ENCODE results near the gene SLC27A3. TPM values are rescaled to one million over a fixed set of nuclear protein-coding genes. Genes with fewer than 3 reads are reported as not detected.
"Not testable (repeated sequence)": the region's sequence is repeated elsewhere in the genome, so short reads cannot be mapped to it uniquely, and the experiment has no call there.

Gene SLC27A3
- total and polyA plus RNA-seq, 2 donors (not counting 3 experiments of a cell fraction or from before 2014, with no cell fraction given) = 26.6 to 34.3 TPM

DNA sequence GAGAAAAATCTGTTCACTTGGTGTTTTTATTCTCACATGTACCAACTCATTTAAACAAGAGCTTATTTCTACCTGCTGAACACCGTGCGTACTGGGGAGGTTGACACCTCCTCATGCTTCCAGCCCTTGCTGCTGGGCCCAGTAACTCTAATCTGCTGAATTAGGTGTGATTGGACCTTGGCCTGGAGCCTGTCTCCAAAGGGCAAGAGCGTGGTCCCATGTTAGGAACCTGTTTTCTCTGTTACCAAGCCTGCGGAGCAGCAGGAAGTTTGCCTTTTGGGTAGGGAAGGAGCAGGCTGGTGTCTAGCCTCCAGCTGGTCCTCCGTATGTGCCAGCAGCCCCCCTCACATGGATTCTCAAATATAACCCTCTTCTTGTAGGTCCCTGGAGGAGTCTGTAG is 10.9 kb upstream of the SLC27A3 start:
- H3K79me2 ChIP-seq (ENCODE audit: control insufficient read depth, insufficient read depth, low read length) = no peaks in the 10 kb centered on the region
- no peaks in the 10 kb centered on the region for H3K9me1 ChIP-seq (replicated peaks; ENCODE audit: control insufficient read depth, extremely low read depth, insufficient read depth, low read length)
- dilution Hi-C loops (cut with MboI; ENCODE audit: extremely low pct_ligation_motif_present, low sequenced_read_pairs) (no loop called here), intact Hi-C loops (cut with micrococcal nuclease) (no loop called here)
- no peak overlapping the region for H3K9ac ChIP-seq (replicated peaks; ENCODE audit: extremely low read depth, insufficient read depth, low read length)
- FAIRE-seq (no peak), DNase-seq (ENCODE audit: low read depth, low spot score) (no peak)
- H3K36me3 ChIP-seq (ENCODE audit: control insufficient read depth in 2 of 2, extremely low read depth in 1 of 2, insufficient read depth in 2 of 2, low read length in 2 of 2) = peaks cover 7 to 25% of the 10 kb centered on the region in 2 experiments
- no peak for TF ChIP-seq JUN (IDR thresholded peaks at IDR 0.05; ENCODE audit: borderline replicate concordance, insufficient read depth, insufficient read length, low read depth)
- TF ChIP-seq FOS (IDR thresholded peaks at IDR 0.05; ENCODE audit: borderline replicate concordance, insufficient read depth, low read length) = no peak
- TF ChIP-seq, protein P1, sequence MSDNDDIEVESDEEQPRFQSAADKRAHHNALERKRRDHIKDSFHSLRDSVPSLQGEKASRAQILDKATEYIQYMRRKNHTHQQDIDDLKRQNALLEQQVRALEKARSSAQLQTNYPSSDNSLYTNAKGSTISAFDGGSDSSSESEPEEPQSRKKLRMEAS (IDR thresholded peaks at IDR 0.05; ENCODE audit: insufficient read depth, insufficient read length) = no peak
- no TSS peak for BruUV-seq (replicated peaks)
- H2AFZ ChIP-seq (ENCODE audit: low read depth, low read length) = no peak overlapping the region
- H3K27ac ChIP-seq (ENCODE audit: insufficient read depth, low read depth, low read length) = peak overlapping the region; percentile 39
- H3K9me3 ChIP-seq (replicated peaks; ENCODE audit: control insufficient read depth, insufficient read depth, low read length) = no peaks in the 10 kb centered on the region
- H3K4me2 ChIP-seq (ENCODE audit: insufficient read depth, low read length) = no peak overlapping the region
- H3K4me3 ChIP-seq (replicated peaks in 1 of 3; ENCODE audit: insufficient read depth in 1 of 3, low read depth in 1 of 3, low read length in 3 of 3) = no peak overlapping the region
- CTCF ChIA-PET = interaction anchor here (1.9 to 2.3 kb wide), 2 partner anchors 8 to 13 kb away, joined by 11 to 12 read pairs; no protein-coding TSS in a partner anchor
- H3K27me3 ChIP-seq (ENCODE audit: control insufficient read depth in 2 of 2, insufficient read depth in 2 of 2, low read length in 2 of 2) = no peaks in the 10 kb centered on the region
- H3K4me1 ChIP-seq (ENCODE audit: control insufficient read depth, extremely low read depth, insufficient read depth, low read length) = peaks cover 22% of the 10 kb centered on the region
- no peaks in the 10 kb centered on the region for H4K20me1 ChIP-seq (replicated peaks; ENCODE audit: control insufficient read depth, extremely low read depth, insufficient read depth, low read length)
- POLR2A ChIA-PET = no interaction called here

DNA sequence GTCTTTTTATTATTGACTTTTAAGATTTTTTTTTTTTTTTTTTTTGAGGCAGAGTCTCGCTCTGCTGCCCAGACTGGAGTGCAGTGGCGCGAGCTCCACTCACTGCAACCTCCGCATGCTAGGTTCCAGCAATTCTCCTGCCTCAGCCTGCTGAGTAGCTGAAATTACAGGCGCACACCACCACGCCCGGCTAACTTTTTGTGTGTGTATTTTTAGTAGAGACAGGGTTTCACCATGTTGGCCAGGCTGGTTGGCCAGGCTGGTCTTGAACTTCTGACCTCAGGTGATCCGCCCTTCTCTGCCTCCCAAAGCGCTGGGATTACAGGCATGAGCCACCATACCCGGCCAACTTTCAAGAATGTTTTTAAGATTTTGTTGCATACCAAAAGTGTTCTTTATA is 8.5 kb upstream of the SLC27A3 start:
- FAIRE-seq; DNase-seq (ENCODE audit: low read depth, low spot score); intact Hi-C loops (cut with micrococcal nuclease); H3K4me2 ChIP-seq (ENCODE audit: insufficient read depth, low read length); H3K9ac ChIP-seq (replicated peaks; ENCODE audit: extremely low read depth, insufficient read depth, low read length); H2AFZ ChIP-seq (ENCODE audit: low read depth, low read length); H3K27me3 ChIP-seq (ENCODE audit: control insufficient read depth in 2 of 2, insufficient read depth in 2 of 2, low read length in 2 of 2); H3K79me2 ChIP-seq (ENCODE audit: control insufficient read depth, insufficient read depth, low read length); BruUV-seq (replicated peaks); H3K9me3 ChIP-seq (replicated peaks; ENCODE audit: control insufficient read depth, insufficient read depth, low read length); dilution Hi-C loops (cut with MboI; ENCODE audit: extremely low pct_ligation_motif_present, low sequenced_read_pairs); H3K9me1 ChIP-seq (replicated peaks; ENCODE audit: control insufficient read depth, extremely low read depth, insufficient read depth, low read length); POLR2A ChIA-PET; H3K4me3 ChIP-seq (replicated peaks in 1 of 3; ENCODE audit: insufficient read depth in 1 of 3, low read depth in 1 of 3, low read length in 3 of 3); H3K27ac ChIP-seq (ENCODE audit: insufficient read depth, low read depth, low read length); H4K20me1 ChIP-seq (replicated peaks; ENCODE audit: control insufficient read depth, extremely low read depth, insufficient read depth, low read length): not testable (repeated sequence)
- CTCF ChIA-PET = interaction anchor here (1.3 to 1.7 kb wide), 3 partner anchors 14 to 139 kb away, joined by 3 to 4 read pairs (median 3); partner anchors contain the start of gene S100A13
- peaks cover 5 to 17% of the 10 kb centered on the region in 2 experiments for H3K36me3 ChIP-seq (ENCODE audit: control insufficient read depth in 2 of 2, extremely low read depth in 1 of 2, insufficient read depth in 2 of 2, low read length in 2 of 2)
- H3K4me1 ChIP-seq (ENCODE audit: control insufficient read depth, extremely low read depth, insufficient read depth, low read length) = peaks cover 35% of the 10 kb centered on the region
